Eye (tissue), 1 donor: ENCODE data around the gene CISD3.

Source experiments
- DNase-seq: peaks from one replicate; pipeline ENCODE4 v3.0.0-alpha.2; 2015

CISD3 gene, protein sequence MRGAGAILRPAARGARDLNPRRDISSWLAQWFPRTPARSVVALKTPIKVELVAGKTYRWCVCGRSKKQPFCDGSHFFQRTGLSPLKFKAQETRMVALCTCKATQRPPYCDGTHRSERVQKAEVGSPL

DNA sequence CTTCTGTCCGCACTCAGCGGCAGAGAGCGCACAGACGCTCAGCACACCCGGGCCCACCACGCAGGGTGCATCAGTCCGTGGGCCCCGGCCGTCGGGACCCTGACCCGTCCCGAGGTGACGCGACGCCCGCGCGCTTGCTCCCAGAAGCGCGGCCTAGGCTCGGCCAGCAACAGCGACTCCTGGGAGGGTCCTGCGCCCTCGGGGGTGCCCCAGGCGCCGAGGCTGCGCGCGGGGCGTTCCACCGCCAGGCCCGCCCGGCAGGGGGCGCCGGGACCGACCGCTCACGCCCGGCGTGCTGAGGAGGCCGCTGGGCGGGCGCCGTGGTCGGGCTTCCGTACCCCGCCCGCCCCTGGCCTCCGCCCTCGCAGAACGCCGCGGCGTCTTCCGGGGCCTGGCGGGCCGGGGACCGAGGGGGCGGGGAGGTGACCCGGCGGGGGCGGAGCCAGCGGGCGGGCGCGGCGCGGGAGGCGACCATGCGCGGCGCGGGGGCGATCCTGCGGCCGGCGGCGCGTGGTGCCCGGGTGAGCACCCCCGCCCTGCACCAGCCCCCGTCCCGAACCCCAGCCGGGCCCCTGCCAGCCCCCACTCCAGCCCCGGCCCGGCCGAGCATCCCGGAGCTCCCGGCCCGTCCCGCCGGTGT is at the start of gene CISD3:
CISD3 (plus strand) TSS at position 456 of the 640 bp plus-strand sequence; CDS start at position 474, 18 bp downstream.
- peak; percentile 87 for DNase-seq

DNA sequence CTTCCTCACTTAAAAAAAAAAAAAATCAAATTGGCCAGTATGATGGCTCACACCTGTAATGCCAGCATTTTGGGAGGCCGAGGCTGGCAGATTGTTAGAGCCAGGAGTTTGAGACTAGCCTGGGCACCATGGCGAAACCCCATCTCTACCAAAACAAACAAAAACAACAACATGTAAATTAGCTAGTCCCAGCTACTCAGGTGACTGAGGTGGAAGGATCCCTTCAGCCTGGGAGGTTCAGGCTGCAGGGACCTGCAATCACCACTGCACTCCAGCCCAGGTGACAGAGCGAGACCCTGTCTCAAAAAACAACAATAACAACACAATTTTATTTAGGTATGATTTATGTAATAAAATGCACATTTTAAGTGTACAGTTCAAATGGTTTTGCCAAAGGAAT is 49.0 kb upstream of the CISD3 start:
- DNase-seq, result no peak

DNA sequence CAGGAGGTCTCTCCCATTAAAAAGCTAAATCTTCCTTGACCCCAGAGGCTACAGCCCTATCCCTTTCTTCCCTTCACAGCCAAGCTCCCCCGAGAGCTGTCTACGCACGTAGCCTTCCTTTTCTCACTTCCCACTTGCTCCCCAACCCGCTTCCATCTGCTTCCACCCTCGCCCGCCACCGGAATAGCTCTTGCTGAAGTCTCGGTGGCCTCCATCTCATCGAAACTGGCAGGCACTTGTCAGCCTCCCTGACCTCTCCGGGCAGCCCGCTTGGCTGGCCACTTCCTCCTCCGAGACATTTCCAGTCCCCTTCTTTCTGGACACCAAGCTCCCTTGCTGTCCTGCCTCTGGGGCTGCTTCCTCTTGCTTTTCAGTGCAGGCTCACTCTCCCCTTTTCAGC is 44.6 kb upstream of the CISD3 start:
- no peak for DNase-seq

DNA sequence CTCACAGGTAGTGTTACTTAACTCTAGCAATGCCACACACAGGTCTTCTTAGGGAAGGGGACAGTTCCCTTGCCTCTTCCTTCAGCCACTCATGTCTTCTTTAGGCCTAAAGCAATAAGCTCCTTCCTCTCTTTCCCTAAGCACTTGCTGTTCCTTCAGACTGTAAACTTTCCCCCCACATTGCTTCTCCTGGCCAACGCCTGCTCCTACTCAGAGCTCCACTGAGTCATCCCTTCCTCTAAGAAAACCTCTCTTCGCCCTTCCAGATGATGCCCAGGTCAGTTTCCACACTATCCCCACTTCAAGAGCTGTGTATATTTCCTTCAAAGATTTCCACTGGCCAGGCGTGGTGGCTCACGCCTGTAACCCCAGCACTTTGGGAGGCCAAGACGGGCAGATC is 42.9 kb upstream of the CISD3 start:
- DNase-seq, result no peak

DNA sequence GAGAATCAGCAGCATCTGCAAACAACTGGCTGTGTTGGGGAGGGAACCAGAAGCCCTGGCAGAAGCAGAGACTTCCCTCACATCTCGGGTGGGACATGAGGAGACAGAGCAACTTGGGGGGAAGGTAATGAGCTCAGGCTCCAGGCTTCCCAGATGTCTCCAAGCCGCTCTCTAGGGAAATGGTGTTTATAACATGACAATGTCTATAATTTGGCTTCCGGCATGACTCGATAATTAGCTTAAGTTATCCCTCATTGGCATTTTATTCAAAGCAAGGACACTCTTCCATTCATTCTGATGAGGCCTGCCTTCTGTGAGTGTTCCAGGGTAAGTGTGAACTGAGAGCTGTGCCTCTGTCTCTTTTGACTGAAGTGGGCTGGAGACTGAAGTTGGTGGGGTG is 39.8 kb upstream of the CISD3 start:
- DNase-seq, result no peak

DNA sequence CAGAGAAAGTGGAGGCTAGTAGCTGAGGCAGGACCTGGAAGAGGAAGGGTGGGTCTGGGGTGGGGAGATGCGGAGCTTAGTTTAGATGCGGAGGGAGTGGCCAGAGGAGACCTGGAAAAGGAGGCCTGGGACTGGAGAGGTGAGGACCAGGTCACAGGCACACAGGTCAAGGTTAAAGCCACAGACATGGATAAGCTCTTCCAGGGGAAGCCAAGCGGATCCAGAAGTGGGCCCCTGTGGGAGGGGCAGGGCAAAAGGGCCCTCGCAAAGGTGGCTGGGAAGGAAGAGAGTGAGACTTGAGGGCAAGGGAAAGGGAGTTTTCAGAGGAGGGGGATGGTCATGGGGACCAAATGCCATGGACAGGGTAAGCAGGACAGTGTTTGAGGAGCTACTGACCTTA is 39.0 kb upstream of the CISD3 start:
- DNase-seq, result no peak

DNA sequence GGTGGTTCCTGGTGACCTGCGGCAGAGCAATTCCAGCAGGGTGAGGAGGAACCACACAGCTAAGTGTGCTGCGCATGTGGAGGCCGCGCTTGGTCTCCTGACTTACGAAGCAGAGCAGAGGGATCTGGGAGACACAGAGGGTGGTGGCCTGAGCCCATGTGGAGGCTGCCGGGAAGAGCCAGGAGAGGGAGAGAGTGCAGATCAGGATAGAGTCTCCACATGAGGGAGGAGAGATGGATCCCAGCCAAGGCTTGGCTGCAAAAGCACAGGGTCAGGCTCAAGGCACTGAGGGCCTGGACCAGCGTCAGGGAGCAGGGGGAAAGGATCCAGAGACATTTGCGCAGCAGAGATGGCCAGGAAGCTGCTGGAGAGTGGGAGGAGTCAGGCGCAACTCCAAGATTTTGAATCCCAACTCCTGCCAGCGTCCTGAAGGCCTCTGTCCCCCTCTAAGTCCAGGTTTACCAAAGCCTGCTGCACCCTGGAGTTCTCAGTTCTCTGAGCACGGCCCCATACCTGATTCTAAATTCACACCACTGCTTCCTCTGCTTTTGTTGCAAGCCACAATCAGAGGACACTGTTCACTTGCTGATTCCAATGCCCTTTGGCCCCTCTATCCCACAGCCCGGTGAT is 36.3 kb upstream of the CISD3 start:
- no peak for DNase-seq

DNA sequence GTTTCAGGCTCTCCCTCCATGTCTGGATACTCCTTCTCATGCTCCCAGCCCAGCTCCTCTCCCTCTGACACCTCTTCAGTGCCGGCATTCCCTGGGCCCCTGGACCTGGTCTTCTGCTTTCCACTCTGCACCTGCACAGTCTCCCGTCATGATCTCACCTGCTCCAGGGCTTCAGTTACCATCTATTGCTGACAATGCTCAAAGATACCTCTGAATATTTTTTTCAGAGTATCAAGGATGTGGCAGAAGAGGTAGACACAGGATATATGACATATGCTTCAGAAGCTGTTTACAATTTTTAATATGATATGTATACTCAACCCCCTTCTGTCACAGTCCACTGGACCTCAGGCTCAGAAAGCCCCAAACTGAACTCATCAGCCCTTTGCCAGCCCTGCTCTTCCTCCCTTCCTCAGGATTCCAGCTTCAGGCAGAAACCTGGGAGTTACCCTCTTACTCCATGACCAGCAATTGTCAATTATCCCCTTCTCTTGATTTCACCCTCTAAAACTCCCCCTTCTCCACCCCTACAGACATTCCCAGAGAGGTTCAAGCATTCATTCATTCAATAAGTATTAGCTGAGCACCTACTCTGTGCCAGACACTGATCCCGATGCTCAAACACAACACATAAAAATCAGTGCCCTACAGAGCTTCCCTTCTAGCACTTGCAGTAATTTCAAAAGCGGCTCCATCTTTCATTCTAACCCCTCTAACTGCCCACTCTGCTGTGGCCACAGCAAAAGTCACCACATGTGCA is 32.9 kb upstream of the CISD3 start:
- no peak for DNase-seq

DNA sequence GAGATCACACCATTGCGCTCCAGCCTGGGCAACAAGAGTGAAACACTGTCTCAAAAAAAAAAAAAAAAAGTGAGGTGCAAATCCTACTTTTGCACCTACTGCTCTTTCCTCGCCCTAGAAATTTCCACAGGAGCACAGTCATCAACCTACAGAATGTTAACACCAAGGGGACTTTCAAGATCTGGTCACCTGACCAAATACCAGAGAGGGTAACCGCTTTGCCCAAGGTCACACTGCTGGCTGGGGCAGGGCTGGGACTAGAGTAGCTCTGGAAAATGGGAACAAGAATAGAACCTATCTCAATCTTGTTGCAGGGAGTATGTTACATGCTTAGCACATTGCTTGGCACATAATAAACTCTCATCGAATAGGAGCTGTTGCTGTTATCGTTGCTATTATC is 31.4 kb upstream of the CISD3 start:
- DNase-seq, result no peak

DNA sequence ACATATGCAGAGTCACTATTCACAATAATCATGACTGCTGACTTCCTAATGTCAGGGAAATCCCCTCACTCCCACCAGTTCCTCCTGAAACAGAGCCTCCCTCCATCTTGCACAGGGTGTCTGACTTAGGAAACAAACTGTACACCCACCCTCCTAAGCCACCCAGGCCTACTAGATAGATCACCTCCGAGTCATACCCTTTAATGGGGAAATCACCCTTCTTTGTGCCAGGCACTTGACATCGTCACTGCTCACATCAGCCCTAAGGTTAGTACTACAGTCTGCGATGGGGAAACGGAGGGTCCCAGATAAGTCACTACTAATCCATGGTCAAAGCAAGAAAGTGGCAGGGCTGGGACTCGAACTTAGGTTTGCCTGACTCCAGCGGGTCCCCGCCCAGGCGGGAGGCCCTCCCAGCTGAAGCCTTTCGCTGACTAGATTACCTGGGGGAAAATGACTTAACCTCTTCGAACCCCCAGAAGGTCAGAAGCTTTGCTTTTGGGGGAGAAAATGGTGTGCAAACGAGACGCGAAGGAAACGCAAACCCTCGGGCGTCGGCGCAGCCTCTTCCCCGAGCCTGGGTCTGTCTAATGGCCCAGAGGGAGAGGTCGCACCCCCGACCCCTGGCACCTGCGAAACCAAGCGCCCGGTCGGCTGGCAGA is 28.5 kb upstream of the CISD3 start:
- DNase-seq, result no peak

DNA sequence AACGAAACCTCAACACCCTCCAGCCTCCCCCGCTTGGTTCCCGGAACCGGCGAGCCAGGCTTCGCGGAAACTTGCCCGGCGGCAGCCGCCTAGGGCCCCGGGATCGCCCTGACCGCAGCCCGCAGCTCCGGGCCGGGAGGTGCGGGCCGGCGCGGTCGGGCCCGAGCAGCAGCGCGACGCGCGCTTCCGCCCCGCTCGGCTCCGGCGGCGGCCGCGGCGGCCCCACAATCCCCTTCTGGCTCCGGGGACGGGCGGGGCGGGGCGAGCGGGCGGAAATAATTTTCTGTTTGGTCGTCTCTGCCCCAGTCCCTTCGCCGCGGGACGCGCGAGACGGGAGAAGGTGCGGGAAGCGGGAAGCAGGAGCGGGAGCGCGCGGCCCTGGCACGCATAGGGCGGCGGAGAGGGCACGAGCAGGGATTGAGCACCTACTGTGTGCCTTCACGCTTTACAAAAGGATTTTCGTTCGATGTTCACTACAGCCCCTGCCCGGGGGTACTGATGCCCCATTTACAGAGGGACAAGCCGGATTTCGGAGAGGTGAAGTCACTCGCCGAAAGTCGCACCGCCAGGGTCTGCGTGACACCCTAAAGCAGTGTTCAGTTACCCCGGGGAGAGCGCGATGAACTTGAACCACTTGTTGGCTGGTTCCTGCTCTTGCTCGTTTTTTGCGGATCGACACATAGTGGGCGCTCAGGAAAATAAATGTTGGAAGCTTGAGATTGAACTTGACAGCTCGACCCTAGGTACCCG is 27.8 kb upstream of the CISD3 start:
- DNase-seq, result peak; percentile 93

DNA sequence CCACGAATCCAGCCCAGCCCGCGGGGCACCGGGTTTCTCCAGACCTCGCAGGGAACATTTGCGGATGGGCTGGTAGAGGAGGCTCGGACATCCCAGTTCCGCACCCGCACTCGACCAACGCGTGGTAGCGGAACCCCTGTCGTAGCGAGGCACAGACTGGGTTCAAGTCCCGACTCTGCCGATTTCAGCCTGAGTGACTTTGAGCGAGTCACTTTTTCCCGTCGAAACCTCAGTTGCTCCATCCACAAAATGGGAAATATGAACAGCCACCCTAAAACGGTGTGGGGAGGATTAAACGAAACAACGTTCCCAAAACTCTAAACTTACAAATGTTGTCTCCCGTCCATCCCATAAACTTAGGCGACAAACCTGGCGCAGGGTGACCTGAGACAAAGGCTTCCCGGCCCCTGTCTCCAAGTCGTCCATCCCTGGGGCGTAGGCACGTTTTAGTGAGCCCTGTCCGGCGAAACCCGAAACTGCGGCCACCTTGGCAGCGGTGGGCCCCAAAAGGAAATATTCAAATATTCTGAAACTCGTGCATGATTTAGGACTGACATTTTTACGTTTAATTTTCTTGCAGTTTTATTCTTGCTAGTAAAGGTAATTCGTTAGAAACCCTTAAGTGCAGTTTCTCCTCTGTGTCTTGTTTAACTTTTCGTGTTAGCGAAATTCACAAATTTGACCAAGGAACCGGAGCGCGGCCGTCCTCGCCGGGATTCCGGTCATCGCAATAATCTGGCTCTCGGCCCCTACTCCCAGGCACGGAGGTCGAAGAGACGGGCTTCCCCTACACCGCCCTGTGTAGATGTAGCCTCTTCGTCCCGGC is 27.0 kb upstream of the CISD3 start:
- DNase-seq, result no peak

DNA sequence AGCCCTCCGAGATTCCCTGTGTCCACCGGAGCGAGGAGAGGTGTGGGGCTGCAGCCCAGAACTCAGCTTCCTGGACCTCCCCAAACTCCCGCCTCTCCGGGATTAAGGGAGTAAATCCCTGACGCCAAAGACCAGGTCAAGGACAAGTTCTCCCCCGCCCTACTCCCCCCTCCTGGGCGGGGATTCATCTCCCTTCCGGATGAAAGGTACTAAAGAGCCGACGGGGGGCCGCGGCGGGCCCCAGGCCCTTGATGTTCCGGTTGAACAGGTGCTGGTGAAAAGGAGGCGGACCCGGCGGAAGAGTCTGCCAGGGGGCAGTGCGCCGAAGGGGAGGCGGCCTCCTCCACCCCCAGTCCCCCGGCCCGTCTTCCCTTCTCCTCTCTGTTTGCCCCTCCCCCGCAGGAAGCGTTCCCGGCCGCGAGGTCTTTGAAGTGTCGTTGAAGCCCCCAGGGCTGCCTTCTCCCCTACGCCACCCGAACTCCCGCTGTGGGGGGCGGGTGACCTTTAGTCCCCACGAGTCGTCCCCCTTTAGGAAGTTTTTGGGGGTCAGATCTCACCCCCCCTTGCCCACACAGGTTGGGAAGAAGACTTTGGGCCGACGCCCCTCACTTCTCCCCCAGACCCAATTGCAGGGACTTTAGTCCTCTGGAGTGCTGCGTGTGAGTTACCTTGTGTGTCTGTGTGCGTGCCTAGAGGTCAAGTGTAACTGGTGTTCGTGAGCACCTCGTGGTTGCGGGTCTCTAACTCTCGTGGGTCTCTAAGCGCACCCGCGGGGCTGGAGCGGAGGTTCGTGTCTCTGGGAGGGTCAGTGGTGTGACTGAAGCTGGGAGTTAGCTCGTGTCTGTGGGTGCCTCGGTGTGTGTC is 26.2 kb upstream of the CISD3 start:
- DNase-seq, result peak; percentile 83

DNA sequence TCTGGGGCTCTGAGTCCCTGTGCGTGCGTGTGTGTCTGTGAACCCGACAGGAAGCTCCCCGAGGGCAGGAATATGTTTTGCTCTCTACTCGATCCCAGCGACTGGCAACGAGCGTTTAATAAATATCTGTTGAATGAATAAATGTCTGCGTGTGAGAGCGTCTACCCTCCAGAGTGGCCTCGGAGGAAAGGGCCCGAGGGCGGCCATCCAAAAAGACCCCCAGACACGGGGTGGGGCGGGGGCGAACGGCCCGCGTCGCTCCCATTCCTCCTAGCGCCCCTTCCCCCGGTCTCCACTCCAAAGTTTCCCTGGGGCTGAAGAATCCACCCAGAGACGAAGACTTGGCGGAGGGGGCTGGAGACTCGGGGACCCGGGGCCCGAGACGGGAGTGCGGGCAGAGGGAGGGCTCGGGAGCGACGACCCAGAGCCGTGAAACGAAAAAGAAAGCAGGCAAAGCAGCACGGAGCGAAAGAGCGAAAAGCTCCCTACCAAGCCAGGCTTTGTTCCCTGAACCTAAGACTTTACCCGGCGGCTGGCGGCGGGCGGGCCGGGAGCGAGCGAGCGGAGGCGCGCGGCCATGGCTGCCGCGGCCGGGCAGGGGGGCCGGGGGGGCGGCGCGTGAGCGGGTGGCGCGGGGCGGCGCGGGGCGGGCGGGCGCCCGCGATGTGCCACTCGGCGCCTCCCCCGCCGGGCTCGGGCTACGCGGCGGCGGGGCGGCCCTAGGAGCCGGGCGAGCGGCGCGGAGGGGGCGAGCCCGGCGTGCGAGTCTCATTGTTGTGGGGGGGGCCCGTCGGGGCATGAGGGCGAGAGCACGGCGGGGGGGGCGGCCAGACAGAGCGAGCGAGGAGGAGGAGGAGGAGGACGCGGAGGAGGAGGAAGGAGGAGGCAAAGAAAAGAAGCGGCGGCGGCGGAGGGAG is 25.3 kb upstream of the CISD3 start, which contains the start of gene MLLT6:
MLLT6 (plus strand) TSS at position 668 of the 917 bp plus-strand sequence. CDS start 360 bp downstream, outside the sequence.
- DNase-seq, result peak; percentile 93

DNA sequence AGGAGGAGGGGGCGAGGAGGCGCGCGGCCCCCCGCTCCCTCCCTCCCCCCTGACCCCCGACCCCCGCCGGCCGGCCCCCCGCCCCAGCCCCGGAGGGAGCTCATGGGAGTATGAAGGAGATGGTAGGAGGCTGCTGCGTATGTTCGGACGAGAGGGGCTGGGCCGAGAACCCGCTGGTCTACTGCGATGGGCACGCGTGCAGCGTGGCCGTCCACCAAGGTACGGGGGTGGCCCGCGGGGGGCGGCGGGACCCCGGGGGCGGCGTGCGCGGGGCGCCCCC is 24.7 kb upstream of the CISD3 start:
- DNase-seq, result no peak

DNA sequence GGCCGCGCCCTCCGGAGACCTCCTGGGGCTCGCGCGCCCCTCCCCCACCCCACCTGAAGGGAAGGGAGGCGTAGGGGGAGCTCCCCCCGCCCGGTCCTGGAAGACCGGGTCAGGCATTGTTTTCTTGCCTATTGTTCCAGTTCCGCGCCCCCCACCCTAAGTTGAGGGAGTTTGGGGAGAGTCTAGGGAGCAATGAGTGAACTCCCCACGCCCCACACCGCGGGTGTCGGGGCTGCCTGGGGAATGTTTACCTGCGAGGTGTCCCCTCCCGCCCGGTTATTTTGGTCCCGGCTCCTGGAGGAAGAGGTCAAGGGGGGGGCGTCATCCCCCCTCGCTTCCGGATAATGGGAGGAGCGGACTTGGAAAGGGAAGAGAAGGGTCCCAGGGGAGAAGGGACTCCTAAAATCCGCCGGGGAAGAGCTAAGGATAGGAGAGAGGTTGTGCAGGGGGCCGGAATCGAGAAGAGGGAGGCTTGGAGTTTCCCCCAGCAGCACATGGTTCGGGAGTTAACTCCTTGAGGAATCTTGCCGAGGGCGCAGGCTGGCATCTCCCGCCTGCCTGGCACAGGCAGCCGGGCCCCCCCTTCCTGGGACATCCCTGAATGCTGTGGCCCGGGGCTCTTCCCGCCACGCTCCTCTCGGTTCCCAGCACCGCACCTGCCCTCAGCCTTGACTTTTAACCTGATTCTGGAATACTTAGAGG is 24.2 kb upstream of the CISD3 start:
- peak; percentile 71 for DNase-seq

DNA sequence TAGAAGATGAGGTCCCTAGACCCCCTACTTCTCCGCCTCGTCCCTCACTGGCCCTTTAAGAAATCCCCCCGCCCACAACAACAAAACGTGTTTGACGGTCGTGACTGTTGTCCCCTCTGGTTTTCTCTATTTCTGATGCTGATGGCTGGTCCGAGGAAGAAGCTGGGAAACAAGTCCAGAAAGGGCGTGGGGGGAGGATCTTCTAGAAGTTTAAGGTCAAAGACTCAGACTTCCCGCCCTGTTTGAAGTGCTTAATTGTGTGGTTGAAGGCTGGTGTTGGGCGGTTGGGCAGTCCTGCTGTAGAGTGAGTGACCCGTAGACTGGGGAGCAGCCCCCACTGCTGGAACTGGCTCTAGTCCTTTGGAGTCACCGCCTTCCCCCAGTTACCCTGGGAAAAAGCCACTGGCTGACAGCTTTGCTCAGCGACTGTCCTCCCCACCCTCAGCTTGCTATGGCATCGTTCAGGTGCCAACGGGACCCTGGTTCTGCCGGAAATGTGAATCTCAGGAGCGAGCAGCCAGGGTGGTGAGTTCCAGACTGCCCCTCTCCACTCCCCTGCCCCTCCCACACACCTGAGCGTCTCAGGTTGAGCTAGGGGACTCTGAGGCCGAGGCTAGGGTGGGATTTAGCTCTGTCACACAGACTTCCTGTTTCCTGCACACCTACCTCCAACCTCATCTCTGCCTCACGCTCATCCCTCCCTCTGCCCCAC is 23.5 kb upstream of the CISD3 start:
- peak; percentile 62 for DNase-seq

DNA sequence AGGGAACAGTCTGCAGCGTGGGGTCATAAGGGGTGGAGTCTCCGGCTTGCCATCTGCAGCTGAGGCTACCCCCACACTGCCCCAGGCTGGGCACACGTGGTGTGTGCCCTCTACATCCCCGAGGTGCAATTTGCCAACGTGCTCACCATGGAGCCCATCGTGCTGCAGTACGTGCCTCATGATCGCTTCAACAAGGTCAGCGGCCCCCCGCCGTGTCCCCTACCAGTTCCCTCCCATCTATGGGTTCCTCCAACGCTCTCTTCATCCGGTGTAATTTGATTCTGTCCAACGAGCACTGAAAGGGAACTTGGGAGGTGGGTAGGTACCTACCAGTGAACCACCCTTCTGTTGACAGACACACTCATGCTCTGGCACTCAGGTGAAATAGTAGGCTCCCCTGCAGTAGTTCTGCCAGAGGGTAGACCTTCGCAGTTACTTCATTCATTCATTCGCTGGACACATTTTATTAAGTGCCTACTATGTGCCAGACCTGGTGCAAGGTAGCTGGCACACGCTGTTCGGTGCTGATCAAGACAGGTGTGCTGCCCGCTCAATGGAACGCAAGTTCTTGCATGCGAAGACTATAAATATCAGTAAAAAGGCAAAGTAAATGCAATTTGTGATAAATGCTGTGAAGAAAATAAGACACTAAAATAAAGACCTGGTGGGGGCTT is 22.3 kb upstream of the CISD3 start:
- no peak for DNase-seq
